ENCODE results near the gene UTS2R. TPM values are rescaled to one million over a fixed set of nuclear protein-coding genes. Genes with fewer than 3 reads are reported as not detected.

The UTS2R gene
- total RNA-seq, 1 experiment from 2014 or later, result 0.46 TPM

GRCh38 chr17:82384051-82384729 lies 12.6 kb downstream of the UTS2R start:
- Mint-ChIP-seq H3K27ac (no peak overlapping the region), H3K4me1 (peaks cover 3% of the 10 kb centered on the region), H3K36me3 (no peaks in the 10 kb centered on the region), H3K9me3 (no peaks in the 10 kb centered on the region), H3K27me3 (ENCODE audit: low read depth) (peaks cover 5% of the 10 kb centered on the region), H3K4me3 (no peak overlapping the region)
- ChIA-PET CTCF (interaction anchor here (0.9 to 1.8 kb wide), 3 partner anchors 26 to 148 kb away, joined by 3 to 5 read pairs (median 4); no protein-coding TSS in a partner anchor), POLR2A (interaction anchor here (0.9 kb wide), 1 partner anchor 11 kb away, joined by 3 read pairs; no protein-coding TSS in a partner anchor)
- ATAC-seq (no peak), DNase-seq (ENCODE audit: low spot score) (no peak)
- TF ChIP-seq MYBL2 (CRISPR knock-in tag; IDR thresholded peaks at IDR 0.05), result no peak
- TF ChIP-seq ZNF317 (CRISPR knock-in tag; IDR thresholded peaks at IDR 0.05; ENCODE audit: borderline replicate concordance, low read depth), result peak; percentile 21; the same call in 1 of the 2 replicates

GRCh38 chr17:82384730-82385481 lies 13.3 kb downstream of the UTS2R start:
- Mint-ChIP-seq H3K4me1 (peaks cover 3% of the 10 kb centered on the region), H3K36me3 (no peaks in the 10 kb centered on the region), H3K4me3 (no peak overlapping the region), H3K9me3 (no peaks in the 10 kb centered on the region), H3K27ac (no peak overlapping the region), H3K27me3 (ENCODE audit: low read depth) (peaks cover 5% of the 10 kb centered on the region)
- TF ChIP-seq ZNF416 (CRISPR knock-in tag; IDR thresholded peaks at IDR 0.05), result no peak
- 0 out of 2 replicates have a peak, but pooled peaks have one; percentile 20 for TF ChIP-seq ZNF423 (CRISPR knock-in tag; IDR thresholded peaks at IDR 0.05)
- POLR2A ChIA-PET, result interaction anchor here (0.5 to 0.9 kb wide), 3 partner anchors 10 to 171 kb away, joined by 3 read pairs; no protein-coding TSS in a partner anchor
- no peak for DNase-seq (ENCODE audit: low spot score)
- CTCF ChIA-PET, result interaction anchor here (0.9 to 1.8 kb wide), 3 partner anchors 26 to 149 kb away, joined by 3 to 5 read pairs (median 4); no protein-coding TSS in a partner anchor
- ATAC-seq, result peak; percentile 51

DNA sequence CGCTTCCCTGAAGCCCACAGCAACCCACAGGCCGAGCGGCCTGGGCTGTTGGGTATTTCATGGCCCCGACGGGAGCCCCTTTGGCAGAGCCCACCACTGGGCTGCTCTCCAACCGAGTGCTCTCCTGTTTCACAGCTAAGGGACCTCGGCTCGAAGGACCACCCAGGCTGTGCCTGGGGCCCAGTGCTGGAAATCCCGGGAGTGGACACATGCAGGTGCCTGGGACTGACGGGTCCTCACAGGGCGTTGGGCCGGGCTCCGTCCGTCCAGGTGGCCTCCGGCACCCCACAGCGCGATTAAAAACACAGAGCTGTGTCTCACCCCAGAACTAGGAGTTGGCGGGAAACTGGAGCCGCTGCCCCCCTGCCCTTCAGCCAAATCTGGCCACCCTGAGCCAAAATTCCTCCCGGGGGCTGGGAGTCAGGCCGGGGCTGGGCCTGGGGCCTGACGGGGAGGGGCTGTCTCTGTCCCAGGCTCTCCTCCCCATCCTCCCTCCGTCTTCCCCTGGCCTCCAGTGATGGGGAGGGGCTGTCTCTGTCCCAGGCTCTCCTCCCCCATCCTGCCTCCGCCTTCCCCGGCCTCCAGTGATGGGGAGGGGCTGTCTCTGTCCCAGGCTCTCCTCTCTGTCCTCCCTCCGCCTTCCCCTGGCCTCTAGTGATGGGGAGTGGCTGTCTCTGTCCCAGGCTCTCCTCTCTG lies 14.1 kb downstream of the UTS2R start:
- Mint-ChIP-seq H3K27me3 (ENCODE audit: low read depth) (peaks cover 5% of the 10 kb centered on the region), H3K36me3 (no peaks in the 10 kb centered on the region), H3K27ac (no peak overlapping the region), H3K9me3 (no peaks in the 10 kb centered on the region), H3K4me1 (peaks cover 3% of the 10 kb centered on the region), H3K4me3 (no peak overlapping the region)
- CTCF ChIA-PET, result interaction anchor here (1.1 kb wide), 1 partner anchor 25 kb away, joined by 5 read pairs; no protein-coding TSS in a partner anchor
- no peak for ATAC-seq
- DNase-seq (ENCODE audit: low spot score), result no peak
- POLR2A ChIA-PET, result interaction anchor here (0.6 to 0.9 kb wide), 3 partner anchors 9 to 120 kb away, joined by 3 to 5 read pairs (median 3); no protein-coding TSS in a partner anchor
- TF ChIP-seq ZNF121 (CRISPR knock-in tag; IDR thresholded peaks at IDR 0.05) (no peak), NR2C2 (CRISPR knock-in tag; IDR thresholded peaks at IDR 0.05) (no peak), ARID4B (CRISPR knock-in tag; IDR thresholded peaks at IDR 0.05; ENCODE audit: borderline replicate concordance) (no peak), ZNF671 (CRISPR knock-in tag; IDR thresholded peaks at IDR 0.05) (no peak), CREB1 (CRISPR knock-in tag; IDR thresholded peaks at IDR 0.05) (no peak), STAT6 (CRISPR knock-in tag; conservative IDR thresholded peaks at IDR 0.05; ENCODE audit: low read depth) (no peak), ATF6 (CRISPR knock-in tag; IDR thresholded peaks at IDR 0.05) (no peak), JUN (CRISPR knock-in tag; IDR thresholded peaks at IDR 0.05) (no peak), GRHL2 (CRISPR knock-in tag; IDR thresholded peaks at IDR 0.05; ENCODE audit: insufficient replicate concordance, severe bottlenecking) (no peak), SMAD3 (CRISPR knock-in tag; IDR thresholded peaks at IDR 0.05; ENCODE audit: borderline replicate concordance) (no peak), ZBTB21 (CRISPR knock-in tag; IDR thresholded peaks at IDR 0.05; ENCODE audit: borderline replicate concordance) (no peak), ZNF396 (CRISPR knock-in tag; IDR thresholded peaks at IDR 0.05; ENCODE audit: borderline replicate concordance) (no peak), KAT7 (CRISPR knock-in tag; IDR thresholded peaks at IDR 0.05; ENCODE audit: borderline replicate concordance) (no peak), GTF2I (CRISPR knock-in tag; conservative IDR thresholded peaks at IDR 0.05) (no peak)
- TF ChIP-seq, protein P1, sequence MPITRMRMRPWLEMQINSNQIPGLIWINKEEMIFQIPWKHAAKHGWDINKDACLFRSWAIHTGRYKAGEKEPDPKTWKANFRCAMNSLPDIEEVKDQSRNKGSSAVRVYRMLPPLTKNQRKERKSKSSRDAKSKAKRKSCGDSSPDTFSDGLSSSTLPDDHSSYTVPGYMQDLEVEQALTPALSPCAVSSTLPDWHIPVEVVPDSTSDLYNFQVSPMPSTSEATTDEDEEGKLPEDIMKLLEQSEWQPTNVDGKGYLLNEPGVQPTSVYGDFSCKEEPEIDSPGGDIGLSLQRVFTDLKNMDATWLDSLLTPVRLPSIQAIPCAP (CRISPR knock-in tag; IDR thresholded peaks at IDR 0.05), result no peak

Measured in WTC11 (cell line).